ENCODE data around the gene SERPINI1.

GRCh38 chr3:167798443-167798842 is 62.9 kb downstream of the SERPINI1 start:
- TF ChIP-seq CTCF (IDR thresholded peaks at IDR 0.05) (no peak), POLR2A (IDR thresholded peaks at IDR 0.05) (no peak), POLR2AphosphoS5 (IDR thresholded peaks at IDR 0.05) (no peak), EP300 (IDR thresholded peaks at IDR 0.05) (no peak)
